Uterus (tissue), 2 donors: ENCODE data around the gene OR2Y1.

ENCODE experiments used
- POLR2A ChIP-seq, 2 donors: fragments of 450-650 bp; IDR thresholded peaks; one replicate each; pipeline ENCODE4 v1.6.1; 2016; ENCODE audit warnings: antibody characterized with exemption in 2 of 2, mild to moderate bottlenecking in 1 of 2, moderate library complexity in 1 of 2
- TF ChIP-seq, protein P1 (sequence below), 4 experiments: fragments of 200-600 bp in 2 of 4; fragments of 450-650 bp in 2 of 4; sonication (generic) in 2 of 4; IDR thresholded peaks; one replicate each; pipeline ENCODE4 v1.5.1; 2016 to 2019; ENCODE audit warnings: antibody characterized with exemption in 4 of 4, mild to moderate bottlenecking in 2 of 4, moderate library complexity in 1 of 4

DNA sequence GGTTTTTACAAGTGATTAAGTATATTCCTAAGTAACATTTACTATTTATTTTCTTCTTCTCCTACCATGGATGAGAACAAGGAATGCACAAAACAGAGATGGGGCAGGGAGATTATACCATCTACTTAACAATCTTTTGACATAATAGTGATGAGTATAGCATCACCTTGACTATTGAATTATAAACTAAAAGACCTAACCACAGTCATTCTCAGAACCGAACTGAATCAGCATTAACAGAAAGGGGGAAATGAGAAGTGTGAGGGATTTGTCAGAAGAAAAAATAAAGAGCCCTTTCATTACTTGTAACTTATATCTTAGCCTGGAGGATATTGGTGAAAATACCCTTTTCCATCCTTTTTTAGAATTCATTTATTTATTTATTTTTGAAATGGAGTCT, 21.9 kb downstream of the OR2Y1 start:
- TF ChIP-seq, protein P1, sequence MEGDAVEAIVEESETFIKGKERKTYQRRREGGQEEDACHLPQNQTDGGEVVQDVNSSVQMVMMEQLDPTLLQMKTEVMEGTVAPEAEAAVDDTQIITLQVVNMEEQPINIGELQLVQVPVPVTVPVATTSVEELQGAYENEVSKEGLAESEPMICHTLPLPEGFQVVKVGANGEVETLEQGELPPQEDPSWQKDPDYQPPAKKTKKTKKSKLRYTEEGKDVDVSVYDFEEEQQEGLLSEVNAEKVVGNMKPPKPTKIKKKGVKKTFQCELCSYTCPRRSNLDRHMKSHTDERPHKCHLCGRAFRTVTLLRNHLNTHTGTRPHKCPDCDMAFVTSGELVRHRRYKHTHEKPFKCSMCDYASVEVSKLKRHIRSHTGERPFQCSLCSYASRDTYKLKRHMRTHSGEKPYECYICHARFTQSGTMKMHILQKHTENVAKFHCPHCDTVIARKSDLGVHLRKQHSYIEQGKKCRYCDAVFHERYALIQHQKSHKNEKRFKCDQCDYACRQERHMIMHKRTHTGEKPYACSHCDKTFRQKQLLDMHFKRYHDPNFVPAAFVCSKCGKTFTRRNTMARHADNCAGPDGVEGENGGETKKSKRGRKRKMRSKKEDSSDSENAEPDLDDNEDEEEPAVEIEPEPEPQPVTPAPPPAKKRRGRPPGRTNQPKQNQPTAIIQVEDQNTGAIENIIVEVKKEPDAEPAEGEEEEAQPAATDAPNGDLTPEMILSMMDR (IDR thresholded peaks at IDR 0.05) = no peak
- no peak for TF ChIP-seq POLR2A (IDR thresholded peaks at IDR 0.05)
